Measurements from ENCODE around the gene OLIG1.

DNA sequence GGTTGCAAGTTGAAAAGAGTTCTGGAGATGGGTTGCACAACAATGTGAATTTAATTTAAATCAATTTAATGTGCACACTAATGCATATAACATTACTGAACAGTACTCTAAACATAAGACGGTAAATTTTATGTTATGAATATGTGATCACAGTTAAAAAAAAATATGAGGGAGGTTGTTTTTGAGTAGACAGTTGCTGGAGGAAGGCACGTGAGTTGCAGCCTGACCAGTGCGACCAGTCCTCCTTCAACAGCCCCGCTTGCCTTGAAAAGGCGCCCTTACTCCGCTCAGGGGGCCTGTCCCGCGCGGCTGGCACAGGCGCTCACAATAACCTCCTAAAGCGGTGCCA is 322 bp upstream of the OLIG1 start:
- TF ChIP-seq, protein P1, sequence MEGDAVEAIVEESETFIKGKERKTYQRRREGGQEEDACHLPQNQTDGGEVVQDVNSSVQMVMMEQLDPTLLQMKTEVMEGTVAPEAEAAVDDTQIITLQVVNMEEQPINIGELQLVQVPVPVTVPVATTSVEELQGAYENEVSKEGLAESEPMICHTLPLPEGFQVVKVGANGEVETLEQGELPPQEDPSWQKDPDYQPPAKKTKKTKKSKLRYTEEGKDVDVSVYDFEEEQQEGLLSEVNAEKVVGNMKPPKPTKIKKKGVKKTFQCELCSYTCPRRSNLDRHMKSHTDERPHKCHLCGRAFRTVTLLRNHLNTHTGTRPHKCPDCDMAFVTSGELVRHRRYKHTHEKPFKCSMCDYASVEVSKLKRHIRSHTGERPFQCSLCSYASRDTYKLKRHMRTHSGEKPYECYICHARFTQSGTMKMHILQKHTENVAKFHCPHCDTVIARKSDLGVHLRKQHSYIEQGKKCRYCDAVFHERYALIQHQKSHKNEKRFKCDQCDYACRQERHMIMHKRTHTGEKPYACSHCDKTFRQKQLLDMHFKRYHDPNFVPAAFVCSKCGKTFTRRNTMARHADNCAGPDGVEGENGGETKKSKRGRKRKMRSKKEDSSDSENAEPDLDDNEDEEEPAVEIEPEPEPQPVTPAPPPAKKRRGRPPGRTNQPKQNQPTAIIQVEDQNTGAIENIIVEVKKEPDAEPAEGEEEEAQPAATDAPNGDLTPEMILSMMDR (conservative IDR thresholded peaks at IDR 0.05), result no peak
- TF ChIP-seq EZH2 (IDR thresholded peaks at IDR 0.05; ENCODE audit: low read depth), result no peak

All from PC-9 (cell line).